ENCODE results near the gene RNASET2. TPM values are rescaled to one million over a fixed set of nuclear protein-coding genes. Genes with fewer than 3 reads are reported as not detected.

Gene RNASET2
- total and polyA plus RNA-seq, 2 of the 13 experiments (the other 11 are each of a cell fraction or from before 2014, with no cell fraction given): 44.6 to 597 TPM

DNA sequence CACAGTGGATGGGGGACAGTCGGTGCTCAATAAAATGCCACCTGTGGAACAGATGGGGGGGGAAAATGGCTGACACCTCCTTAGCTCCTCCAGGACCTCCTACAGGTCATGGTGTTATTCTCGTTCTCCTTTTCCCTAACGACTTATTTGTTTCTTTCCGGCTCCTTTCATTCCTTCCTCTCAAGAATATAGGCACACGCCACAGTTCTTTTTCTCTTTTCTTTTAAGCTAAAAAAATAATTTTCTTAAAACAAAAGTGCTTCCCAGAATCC is 1.4 kb upstream of the RNASET2 start:
- H3K4me3 ChIP-seq (replicated peaks in 1 of 3; ENCODE audit: insufficient read depth in 1 of 3, low read depth in 2 of 3, low read length in 3 of 3): peak overlapping the region; percentile 90 to 99 (median 97)
- peaks cover 36% of the 10 kb centered on the region for H3K79me2 ChIP-seq (ENCODE audit: insufficient read depth, low read length)
- 5% methylated on average over 5 of the region's 5 CpGs for WGBS (ENCODE audit: low lambda C conversion rate)
- H3K9ac ChIP-seq (ENCODE audit: insufficient read depth, low read depth, low read length): peak overlapping the region; percentile 81
- H3K27me3 ChIP-seq (ENCODE audit: control insufficient read depth in 1 of 2, insufficient read depth in 2 of 2, low read length in 2 of 2): no peaks in the 10 kb centered on the region; a peak in 1 of 5 replicates
- BruUV-seq (replicated peaks): no TSS peak
- peaks cover 21% of the 10 kb centered on the region for H4K20me1 ChIP-seq (ENCODE audit: insufficient read depth, low read length)
- peak overlapping the region; percentile 98 for H3K4me2 ChIP-seq (ENCODE audit: low read depth, low read length)
- DNase-seq (ENCODE audit: low spot score) (peak; percentile 38), FAIRE-seq (peak; percentile 12), ATAC-seq (peak; percentile 0; the same call in 1 of the 3 replicates)
- in situ Hi-C loops (cut with HindIII; ENCODE audit: extremely low pct_ligation_motif_present, low pct_unique_long_range_greater_than_20kb): no loop called here
- ChIA-PET CTCF (ENCODE audit: low intra/inter-chr PET ratio, low total read pairs) (no interaction called here), POLR2A (interaction anchor here (1.2 to 1.7 kb wide), 3 partner anchors 31 to 184 kb away, joined by 3 to 5 read pairs (median 3); no protein-coding TSS in a partner anchor)
- H3K9me3 ChIP-seq (ENCODE audit: low read length): no peaks in the 10 kb centered on the region
- no peak overlapping the region for H2AFZ ChIP-seq (ENCODE audit: low read length)
- peaks cover under 1 to 14% of the 10 kb centered on the region in 2 experiments; a peak in 3 of 5 replicates for H3K36me3 ChIP-seq (replicated peaks in 1 of 2; ENCODE audit: control insufficient read depth in 1 of 2, insufficient read depth in 2 of 2, low read length in 2 of 2)
- peak overlapping the region; percentile 89 for H3K27ac ChIP-seq (ENCODE audit: extremely low read length, insufficient read depth, low read length)
- peaks cover 76% of the 10 kb centered on the region for H3K4me1 ChIP-seq (ENCODE audit: insufficient read depth, low read length)
- intact Hi-C loops (cut with micrococcal nuclease; ENCODE audit: unreplicated experiment): loop anchor here (2.0 kb wide), 2 partner anchors 31 to 39 kb away; no protein-coding TSS in a partner anchor
- no peak for TF ChIP-seq ZBTB42 (CRISPR knock-in tag; IDR thresholded peaks at IDR 0.05)
- TF ChIP-seq, protein P1, sequence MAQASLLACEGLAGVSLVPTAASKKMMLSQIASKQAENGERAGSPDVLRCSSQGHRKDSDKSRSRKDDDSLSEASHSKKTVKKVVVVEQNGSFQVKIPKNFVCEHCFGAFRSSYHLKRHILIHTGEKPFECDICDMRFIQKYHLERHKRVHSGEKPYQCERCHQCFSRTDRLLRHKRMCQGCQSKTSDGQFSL (CRISPR knock-in tag; IDR thresholded peaks at IDR 0.05): peak; percentile 96
- TF ChIP-seq SP5 (CRISPR knock-in tag; IDR thresholded peaks at IDR 0.05; ENCODE audit: borderline replicate concordance, low read depth): no peak
- TF ChIP-seq, protein P2, sequence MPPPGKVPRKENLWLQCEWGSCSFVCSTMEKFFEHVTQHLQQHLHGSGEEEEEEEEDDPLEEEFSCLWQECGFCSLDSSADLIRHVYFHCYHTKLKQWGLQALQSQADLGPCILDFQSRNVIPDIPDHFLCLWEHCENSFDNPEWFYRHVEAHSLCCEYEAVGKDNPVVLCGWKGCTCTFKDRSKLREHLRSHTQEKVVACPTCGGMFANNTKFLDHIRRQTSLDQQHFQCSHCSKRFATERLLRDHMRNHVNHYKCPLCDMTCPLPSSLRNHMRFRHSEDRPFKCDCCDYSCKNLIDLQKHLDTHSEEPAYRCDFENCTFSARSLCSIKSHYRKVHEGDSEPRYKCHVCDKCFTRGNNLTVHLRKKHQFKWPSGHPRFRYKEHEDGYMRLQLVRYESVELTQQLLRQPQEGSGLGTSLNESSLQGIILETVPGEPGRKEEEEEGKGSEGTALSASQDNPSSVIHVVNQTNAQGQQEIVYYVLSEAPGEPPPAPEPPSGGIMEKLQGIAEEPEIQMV (CRISPR knock-in tag; IDR thresholded peaks at IDR 0.05; ENCODE audit: low read depth): no peak
- TF ChIP-seq, protein P3, sequence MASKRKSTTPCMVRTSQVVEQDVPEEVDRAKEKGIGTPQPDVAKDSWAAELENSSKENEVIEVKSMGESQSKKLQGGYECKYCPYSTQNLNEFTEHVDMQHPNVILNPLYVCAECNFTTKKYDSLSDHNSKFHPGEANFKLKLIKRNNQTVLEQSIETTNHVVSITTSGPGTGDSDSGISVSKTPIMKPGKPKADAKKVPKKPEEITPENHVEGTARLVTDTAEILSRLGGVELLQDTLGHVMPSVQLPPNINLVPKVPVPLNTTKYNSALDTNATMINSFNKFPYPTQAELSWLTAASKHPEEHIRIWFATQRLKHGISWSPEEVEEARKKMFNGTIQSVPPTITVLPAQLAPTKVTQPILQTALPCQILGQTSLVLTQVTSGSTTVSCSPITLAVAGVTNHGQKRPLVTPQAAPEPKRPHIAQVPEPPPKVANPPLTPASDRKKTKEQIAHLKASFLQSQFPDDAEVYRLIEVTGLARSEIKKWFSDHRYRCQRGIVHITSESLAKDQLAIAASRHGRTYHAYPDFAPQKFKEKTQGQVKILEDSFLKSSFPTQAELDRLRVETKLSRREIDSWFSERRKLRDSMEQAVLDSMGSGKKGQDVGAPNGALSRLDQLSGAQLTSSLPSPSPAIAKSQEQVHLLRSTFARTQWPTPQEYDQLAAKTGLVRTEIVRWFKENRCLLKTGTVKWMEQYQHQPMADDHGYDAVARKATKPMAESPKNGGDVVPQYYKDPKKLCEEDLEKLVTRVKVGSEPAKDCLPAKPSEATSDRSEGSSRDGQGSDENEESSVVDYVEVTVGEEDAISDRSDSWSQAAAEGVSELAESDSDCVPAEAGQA (IDR thresholded peaks at IDR 0.05; ENCODE audit: low read depth): no peak
- TF ChIP-seq, protein P3 (CRISPR knock-in tag; IDR thresholded peaks at IDR 0.05; ENCODE audit: borderline replicate concordance): 0 out of 2 replicates have a peak, but pooled peaks have one; percentile 10
- TF ChIP-seq, protein P4, sequence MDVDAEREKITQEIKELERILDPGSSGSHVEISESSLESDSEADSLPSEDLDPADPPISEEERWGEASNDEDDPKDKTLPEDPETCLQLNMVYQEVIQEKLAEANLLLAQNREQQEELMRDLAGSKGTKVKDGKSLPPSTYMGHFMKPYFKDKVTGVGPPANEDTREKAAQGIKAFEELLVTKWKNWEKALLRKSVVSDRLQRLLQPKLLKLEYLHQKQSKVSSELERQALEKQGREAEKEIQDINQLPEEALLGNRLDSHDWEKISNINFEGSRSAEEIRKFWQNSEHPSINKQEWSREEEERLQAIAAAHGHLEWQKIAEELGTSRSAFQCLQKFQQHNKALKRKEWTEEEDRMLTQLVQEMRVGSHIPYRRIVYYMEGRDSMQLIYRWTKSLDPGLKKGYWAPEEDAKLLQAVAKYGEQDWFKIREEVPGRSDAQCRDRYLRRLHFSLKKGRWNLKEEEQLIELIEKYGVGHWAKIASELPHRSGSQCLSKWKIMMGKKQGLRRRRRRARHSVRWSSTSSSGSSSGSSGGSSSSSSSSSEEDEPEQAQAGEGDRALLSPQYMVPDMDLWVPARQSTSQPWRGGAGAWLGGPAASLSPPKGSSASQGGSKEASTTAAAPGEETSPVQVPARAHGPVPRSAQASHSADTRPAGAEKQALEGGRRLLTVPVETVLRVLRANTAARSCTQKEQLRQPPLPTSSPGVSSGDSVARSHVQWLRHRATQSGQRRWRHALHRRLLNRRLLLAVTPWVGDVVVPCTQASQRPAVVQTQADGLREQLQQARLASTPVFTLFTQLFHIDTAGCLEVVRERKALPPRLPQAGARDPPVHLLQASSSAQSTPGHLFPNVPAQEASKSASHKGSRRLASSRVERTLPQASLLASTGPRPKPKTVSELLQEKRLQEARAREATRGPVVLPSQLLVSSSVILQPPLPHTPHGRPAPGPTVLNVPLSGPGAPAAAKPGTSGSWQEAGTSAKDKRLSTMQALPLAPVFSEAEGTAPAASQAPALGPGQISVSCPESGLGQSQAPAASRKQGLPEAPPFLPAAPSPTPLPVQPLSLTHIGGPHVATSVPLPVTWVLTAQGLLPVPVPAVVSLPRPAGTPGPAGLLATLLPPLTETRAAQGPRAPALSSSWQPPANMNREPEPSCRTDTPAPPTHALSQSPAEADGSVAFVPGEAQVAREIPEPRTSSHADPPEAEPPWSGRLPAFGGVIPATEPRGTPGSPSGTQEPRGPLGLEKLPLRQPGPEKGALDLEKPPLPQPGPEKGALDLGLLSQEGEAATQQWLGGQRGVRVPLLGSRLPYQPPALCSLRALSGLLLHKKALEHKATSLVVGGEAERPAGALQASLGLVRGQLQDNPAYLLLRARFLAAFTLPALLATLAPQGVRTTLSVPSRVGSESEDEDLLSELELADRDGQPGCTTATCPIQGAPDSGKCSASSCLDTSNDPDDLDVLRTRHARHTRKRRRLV (CRISPR knock-in tag; IDR thresholded peaks at IDR 0.05): peak; percentile 98
- TF ChIP-seq NR2F1 (CRISPR knock-in tag; IDR thresholded peaks at IDR 0.05): 0 out of 4 replicates have a peak, but pooled peaks of 1 of the 2 experiments have one; percentile 5
- TF ChIP-seq MTF2 (CRISPR knock-in tag; IDR thresholded peaks at IDR 0.05; ENCODE audit: borderline replicate concordance): peak; percentile 71; the same call in 1 of the 2 replicates
- no peak for TF ChIP-seq TAF15 (IDR thresholded peaks at IDR 0.05; ENCODE audit: low read depth, low read length, poor library complexity, severe bottlenecking)
- TF ChIP-seq GTF3A (CRISPR knock-in tag; conservative IDR thresholded peaks at IDR 0.05): no peak

All from HepG2 (cell line).